Measurements from ENCODE around the gene CIZ1.

DNA sequence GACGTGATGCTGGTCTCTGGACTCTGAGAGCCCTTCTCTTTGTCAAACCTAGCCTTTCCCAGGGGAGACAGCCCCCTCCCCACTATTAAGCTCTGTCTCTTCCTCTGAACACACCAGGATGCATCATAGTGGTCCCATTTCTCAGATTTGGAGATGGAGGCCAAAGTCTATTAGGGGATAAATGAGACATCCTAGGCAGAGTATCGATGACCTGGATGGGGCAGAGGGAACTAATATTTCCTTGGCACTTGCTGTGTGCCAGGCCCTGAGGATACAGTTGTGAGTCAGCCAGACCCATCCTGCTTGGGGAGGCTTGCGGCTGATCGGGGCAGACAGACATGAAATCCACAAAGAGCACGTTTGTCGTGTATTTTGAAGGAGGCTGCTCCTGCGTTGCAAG, 17.0 kb upstream of the CIZ1 start:
- TF ChIP-seq, protein P1, sequence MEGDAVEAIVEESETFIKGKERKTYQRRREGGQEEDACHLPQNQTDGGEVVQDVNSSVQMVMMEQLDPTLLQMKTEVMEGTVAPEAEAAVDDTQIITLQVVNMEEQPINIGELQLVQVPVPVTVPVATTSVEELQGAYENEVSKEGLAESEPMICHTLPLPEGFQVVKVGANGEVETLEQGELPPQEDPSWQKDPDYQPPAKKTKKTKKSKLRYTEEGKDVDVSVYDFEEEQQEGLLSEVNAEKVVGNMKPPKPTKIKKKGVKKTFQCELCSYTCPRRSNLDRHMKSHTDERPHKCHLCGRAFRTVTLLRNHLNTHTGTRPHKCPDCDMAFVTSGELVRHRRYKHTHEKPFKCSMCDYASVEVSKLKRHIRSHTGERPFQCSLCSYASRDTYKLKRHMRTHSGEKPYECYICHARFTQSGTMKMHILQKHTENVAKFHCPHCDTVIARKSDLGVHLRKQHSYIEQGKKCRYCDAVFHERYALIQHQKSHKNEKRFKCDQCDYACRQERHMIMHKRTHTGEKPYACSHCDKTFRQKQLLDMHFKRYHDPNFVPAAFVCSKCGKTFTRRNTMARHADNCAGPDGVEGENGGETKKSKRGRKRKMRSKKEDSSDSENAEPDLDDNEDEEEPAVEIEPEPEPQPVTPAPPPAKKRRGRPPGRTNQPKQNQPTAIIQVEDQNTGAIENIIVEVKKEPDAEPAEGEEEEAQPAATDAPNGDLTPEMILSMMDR (IDR thresholded peaks at IDR 0.05): no peak
- TF ChIP-seq ZFX (IDR thresholded peaks at IDR 0.05; ENCODE audit: borderline replicate concordance): no peak

Measured in 22Rv1 (cell line).